ENCODE data around the gene STPG1. TPM values are rescaled to one million over a fixed set of nuclear protein-coding genes. Genes with fewer than 3 reads are reported as not detected.

Gene STPG1
- total RNA-seq, 1 donor from 2014 or later, result 4.2 TPM

DNA sequence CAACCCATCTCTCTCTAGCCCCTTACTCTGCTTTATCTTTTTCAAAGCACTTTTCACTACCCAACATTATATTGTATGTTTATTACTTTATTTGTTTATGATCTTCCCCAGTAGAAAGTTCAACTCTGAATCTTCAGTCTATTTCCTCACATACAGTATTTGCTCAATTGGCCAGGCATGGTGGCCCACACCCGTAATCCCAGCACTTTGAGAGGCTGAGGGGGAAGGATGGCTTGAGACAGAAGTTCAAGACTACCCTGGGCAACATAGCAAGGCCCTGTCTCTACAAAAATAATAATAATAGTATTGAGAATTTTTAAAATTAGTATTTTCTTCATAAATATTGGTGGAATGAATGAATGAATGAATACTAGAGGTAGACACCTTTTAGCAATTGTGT is 1.2 kb downstream of the STPG1 start:
- intact Hi-C loops (cut with DNase I), result no loop called here
- TF ChIP-seq POLR2A (IDR thresholded peaks at IDR 0.05) (no peak), POLR2AphosphoS5 (IDR thresholded peaks at IDR 0.05; ENCODE audit: insufficient read depth in 1 of 2, low read depth in 1 of 2) (no peak)
- TF ChIP-seq, protein P1, sequence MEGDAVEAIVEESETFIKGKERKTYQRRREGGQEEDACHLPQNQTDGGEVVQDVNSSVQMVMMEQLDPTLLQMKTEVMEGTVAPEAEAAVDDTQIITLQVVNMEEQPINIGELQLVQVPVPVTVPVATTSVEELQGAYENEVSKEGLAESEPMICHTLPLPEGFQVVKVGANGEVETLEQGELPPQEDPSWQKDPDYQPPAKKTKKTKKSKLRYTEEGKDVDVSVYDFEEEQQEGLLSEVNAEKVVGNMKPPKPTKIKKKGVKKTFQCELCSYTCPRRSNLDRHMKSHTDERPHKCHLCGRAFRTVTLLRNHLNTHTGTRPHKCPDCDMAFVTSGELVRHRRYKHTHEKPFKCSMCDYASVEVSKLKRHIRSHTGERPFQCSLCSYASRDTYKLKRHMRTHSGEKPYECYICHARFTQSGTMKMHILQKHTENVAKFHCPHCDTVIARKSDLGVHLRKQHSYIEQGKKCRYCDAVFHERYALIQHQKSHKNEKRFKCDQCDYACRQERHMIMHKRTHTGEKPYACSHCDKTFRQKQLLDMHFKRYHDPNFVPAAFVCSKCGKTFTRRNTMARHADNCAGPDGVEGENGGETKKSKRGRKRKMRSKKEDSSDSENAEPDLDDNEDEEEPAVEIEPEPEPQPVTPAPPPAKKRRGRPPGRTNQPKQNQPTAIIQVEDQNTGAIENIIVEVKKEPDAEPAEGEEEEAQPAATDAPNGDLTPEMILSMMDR (IDR thresholded peaks at IDR 0.05), result no peak
- Histone ChIP-seq H3K4me1 (peaks cover 32% of the 10 kb centered on the region), H3K9me3 (no peaks in the 10 kb centered on the region), H3K27me3 (no peaks in the 10 kb centered on the region), H3K27ac (no peak overlapping the region), H3K4me3 (peak overlapping the region in 1 of 2 donors; percentile 75), H3K36me3 (no peaks in the 10 kb centered on the region)
- DNase-seq (ENCODE audit: extremely low spot score in 2 of 2), result no peak

DNA sequence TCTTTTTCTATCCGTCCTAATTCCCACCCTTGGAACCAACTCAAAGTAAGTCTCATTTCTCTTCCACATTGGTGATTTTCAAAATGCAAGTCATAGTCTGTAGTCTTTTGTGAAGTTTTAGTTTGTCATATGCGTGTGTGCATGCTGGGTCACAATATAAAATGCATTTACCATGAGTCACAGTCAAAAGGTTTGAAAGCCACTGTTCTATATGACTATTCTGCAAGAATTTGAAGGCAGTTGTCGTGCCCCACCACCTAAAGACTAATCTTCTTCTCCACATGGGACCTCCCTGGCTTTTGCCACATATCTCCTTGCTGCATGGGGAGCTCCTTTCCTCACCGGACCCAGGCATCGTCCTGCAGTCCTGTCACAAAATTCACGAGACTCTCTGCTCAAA is 1.6 kb downstream of the STPG1 start:
- intact Hi-C loops (cut with DNase I), result no loop called here
- Histone ChIP-seq H3K4me3 (no peak overlapping the region), H3K9me3 (no peaks in the 10 kb centered on the region), H3K36me3 (no peaks in the 10 kb centered on the region), H3K4me1 (peaks cover 28% of the 10 kb centered on the region), H3K27ac (no peak overlapping the region), H3K27me3 (no peaks in the 10 kb centered on the region)
- TF ChIP-seq, protein P1 (IDR thresholded peaks at IDR 0.05), result no peak
- TF ChIP-seq POLR2AphosphoS5 (IDR thresholded peaks at IDR 0.05; ENCODE audit: insufficient read depth in 1 of 2, low read depth in 1 of 2), result no peak
- TF ChIP-seq POLR2A (IDR thresholded peaks at IDR 0.05), result no peak
- DNase-seq (ENCODE audit: extremely low spot score in 2 of 2), result no peak

DNA sequence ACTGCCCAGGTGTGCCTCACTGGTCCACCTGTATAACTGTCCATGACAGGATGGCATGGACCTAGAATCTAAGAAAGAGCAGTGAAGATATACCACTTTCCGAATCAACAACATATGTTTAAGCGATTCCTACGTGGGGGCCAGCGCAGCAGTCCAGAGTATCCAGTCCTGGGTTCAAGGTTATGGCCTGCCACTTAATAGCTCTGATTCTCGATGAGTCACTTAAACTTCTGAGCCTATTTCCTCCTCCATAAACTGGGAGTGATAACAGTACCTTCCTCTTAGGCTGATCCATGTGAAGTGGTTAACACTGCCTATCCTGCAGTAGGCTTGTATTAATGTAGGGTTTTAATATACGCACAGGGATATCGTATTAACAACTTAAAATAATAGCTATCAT is 2.8 kb downstream of the STPG1 start:
- Histone ChIP-seq H3K4me1 (peaks cover 16% of the 10 kb centered on the region), H3K4me3 (no peak overlapping the region), H3K36me3 (no peaks in the 10 kb centered on the region), H3K27ac (no peak overlapping the region), H3K9me3 (no peaks in the 10 kb centered on the region), H3K27me3 (no peaks in the 10 kb centered on the region)
- DNase-seq (ENCODE audit: extremely low spot score in 2 of 2), result no peak
- intact Hi-C loops (cut with DNase I), result no loop called here
- TF ChIP-seq POLR2A (IDR thresholded peaks at IDR 0.05) (no peak), POLR2AphosphoS5 (IDR thresholded peaks at IDR 0.05; ENCODE audit: insufficient read depth in 1 of 2, low read depth in 1 of 2) (no peak)
- TF ChIP-seq, protein P1 (IDR thresholded peaks at IDR 0.05), result no peak

DNA sequence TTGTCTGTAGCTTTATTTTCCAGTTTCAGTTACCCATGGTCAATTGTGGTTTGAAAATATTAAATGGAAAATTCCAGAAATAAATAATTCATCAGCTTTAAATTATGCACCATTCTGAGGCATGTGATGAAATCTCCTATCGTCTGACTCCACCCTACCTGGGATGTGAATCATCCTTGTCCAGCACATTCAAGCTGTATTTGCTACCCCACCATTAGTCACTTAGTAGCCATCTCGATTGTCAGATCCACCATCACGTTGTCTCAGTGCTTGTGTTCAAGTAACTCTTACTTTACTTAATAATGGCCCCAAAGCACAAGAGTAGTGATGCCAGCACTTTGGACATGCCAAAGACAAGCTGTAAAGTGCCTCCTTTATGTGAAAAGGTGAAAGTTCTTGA is 4.0 kb downstream of the STPG1 start:
- Histone ChIP-seq H3K27me3 (no peaks in the 10 kb centered on the region), H3K27ac (peak overlapping the region; percentile 19), H3K4me1 (peaks cover 16% of the 10 kb centered on the region), H3K36me3 (no peaks in the 10 kb centered on the region), H3K4me3 (no peak overlapping the region), H3K9me3 (no peaks in the 10 kb centered on the region)
- peak in 1 of 2 donors; percentile 66 for TF ChIP-seq POLR2AphosphoS5 (IDR thresholded peaks at IDR 0.05; ENCODE audit: insufficient read depth in 1 of 2, low read depth in 1 of 2)
- TF ChIP-seq, protein P1 (IDR thresholded peaks at IDR 0.05), result no peak
- intact Hi-C loops (cut with DNase I), result no loop called here
- no peak for DNase-seq (ENCODE audit: extremely low spot score in 2 of 2)

DNA sequence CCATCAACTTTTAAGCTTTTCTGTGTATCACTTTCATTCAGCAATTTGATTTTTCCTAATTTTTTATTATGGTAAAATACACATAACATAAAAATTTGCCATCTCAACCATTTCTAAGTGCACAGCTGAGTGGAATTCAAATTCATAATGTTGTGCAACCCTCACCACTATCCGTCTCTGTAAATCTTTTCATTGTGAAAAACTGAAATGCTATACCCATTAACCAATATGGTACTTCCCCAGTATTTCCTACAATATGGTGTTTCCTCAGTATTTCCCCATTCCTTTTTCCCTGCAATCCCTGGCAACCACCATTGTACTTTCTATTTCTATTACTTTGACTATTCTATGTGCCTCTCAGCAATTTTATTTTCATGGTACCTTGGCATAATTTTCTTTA is 6.8 kb downstream of the STPG1 start:
- Histone ChIP-seq H3K4me1 (no peaks in the 10 kb centered on the region), H3K27ac (no peak overlapping the region), H3K9me3 (no peaks in the 10 kb centered on the region), H3K36me3 (no peaks in the 10 kb centered on the region), H3K27me3 (no peaks in the 10 kb centered on the region), H3K4me3 (no peak overlapping the region)
- TF ChIP-seq POLR2A (IDR thresholded peaks at IDR 0.05), result no peak
- TF ChIP-seq, protein P1 (IDR thresholded peaks at IDR 0.05), result no peak
- no peak for TF ChIP-seq POLR2AphosphoS5 (IDR thresholded peaks at IDR 0.05; ENCODE audit: insufficient read depth in 1 of 2, low read depth in 1 of 2)
- no peak for DNase-seq (ENCODE audit: extremely low spot score in 2 of 2)
- intact Hi-C loops (cut with DNase I), result no loop called here

Measured in vagina (tissue), 2 donors.